A549 (cell line): Measurements from ENCODE around the gene ZNF664.

Source experiments
- EP300 ChIP-seq, 2 experiments: fragments of >200 bp; sonication (Bioruptor Twin); formaldehyde crosslinking; IDR thresholded peaks; 2 replicates in 1 of 2; 3 replicates in 1 of 2; pipeline ENCODE4 v1.6.1; 2016 to 2017
- MAFK ChIP-seq: fragments of 450-650 bp; IDR thresholded peaks from 2 replicates; pipeline ENCODE4 v1.6.1; 2014; ENCODE audit not compliant: partially characterized antibody
- POLR2A ChIP-seq: IDR thresholded peaks from 2 replicates; pipeline ENCODE4 v1.6.1; 2012; ENCODE audit warnings: mild to moderate bottlenecking, low read length
- RFX5 ChIP-seq: fragments of 450-650 bp; IDR thresholded peaks from 2 replicates; pipeline ENCODE4 v1.7.1; 2014; ENCODE audit warnings: antibody characterized with exemption, mild to moderate bottlenecking, moderate library complexity
- SMC3 ChIP-seq: fragments of >200 bp; sonication (Bioruptor Twin); formaldehyde crosslinking; IDR thresholded peaks from 3 replicates; pipeline ENCODE4 v1.6.1; 2018; ENCODE audit warnings: inconsistent platforms
- TF ChIP-seq, protein P1 (sequence below): fragments of >200 bp; sonication (Bioruptor Twin); formaldehyde crosslinking; IDR thresholded peaks from 3 replicates; pipeline ENCODE4 v1.5.1; 2016
- TF ChIP-seq, protein P2 (sequence below): IDR thresholded peaks from 2 replicates; pipeline ENCODE4 v1.6.1; 2012; ENCODE audit warnings: low read depth, borderline replicate concordance

DNA sequence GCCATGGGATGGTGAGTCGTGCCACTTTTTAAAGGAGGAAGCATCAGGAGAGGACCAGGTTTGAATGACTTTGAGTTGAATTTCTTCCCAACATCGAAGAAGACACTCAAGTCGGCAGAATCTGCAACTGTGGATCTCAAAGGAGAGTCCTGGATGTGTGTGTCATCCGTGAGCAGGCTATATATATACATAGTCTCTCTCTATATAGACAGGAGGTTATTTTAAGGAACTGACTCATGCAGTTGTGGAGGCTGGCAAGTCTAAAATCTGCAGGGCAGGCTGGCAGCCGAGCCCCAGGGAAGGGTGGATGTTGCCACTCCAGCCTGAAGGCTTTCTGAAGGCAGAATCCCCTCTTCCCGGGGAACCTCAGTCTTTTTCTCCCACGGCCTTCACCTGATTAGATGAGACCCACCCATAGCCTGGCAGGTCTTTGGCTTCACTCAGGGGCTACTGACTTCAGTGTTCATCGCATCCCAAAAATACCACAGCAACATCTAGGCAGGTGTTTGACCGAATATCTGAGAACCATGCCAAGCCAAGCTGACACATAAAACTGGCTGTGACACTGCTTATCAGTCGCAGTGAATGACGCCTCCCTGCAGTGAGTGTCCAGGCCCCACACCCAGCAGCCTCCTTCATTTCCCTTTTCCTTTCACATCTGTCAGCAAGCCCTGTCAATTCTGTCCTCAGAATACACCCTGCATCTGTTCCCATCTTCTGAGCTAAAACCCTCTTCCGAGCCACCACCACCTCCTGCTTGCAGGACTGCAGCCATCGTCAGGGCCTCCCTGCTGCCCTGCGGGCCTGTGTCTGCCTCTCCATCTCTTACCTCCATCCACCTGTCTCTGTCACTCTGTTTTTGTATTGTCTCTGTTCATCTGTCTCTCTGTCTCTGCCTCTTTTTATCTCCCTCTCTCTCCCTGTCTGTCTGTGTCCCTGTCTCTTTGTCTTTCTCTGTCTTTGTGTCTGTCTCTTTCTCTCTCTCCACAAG, 54.0 kb downstream of the ZNF664 start:
- TF ChIP-seq, protein P1, sequence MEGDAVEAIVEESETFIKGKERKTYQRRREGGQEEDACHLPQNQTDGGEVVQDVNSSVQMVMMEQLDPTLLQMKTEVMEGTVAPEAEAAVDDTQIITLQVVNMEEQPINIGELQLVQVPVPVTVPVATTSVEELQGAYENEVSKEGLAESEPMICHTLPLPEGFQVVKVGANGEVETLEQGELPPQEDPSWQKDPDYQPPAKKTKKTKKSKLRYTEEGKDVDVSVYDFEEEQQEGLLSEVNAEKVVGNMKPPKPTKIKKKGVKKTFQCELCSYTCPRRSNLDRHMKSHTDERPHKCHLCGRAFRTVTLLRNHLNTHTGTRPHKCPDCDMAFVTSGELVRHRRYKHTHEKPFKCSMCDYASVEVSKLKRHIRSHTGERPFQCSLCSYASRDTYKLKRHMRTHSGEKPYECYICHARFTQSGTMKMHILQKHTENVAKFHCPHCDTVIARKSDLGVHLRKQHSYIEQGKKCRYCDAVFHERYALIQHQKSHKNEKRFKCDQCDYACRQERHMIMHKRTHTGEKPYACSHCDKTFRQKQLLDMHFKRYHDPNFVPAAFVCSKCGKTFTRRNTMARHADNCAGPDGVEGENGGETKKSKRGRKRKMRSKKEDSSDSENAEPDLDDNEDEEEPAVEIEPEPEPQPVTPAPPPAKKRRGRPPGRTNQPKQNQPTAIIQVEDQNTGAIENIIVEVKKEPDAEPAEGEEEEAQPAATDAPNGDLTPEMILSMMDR, result no peak
- TF ChIP-seq, protein P2, sequence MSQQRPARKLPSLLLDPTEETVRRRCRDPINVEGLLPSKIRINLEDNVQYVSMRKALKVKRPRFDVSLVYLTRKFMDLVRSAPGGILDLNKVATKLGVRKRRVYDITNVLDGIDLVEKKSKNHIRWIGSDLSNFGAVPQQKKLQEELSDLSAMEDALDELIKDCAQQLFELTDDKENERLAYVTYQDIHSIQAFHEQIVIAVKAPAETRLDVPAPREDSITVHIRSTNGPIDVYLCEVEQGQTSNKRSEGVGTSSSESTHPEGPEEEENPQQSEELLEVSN, result no peak
- TF ChIP-seq POLR2A, result no peak
- no peak for TF ChIP-seq RFX5
- no peak for TF ChIP-seq MAFK
- no peak for TF ChIP-seq EP300 (IDR thresholded peaks at IDR 0.05)
- no peak for TF ChIP-seq SMC3
